GM19023 (cell line): ENCODE results near the gene CLEC4F.
"Not testable (repeated sequence)": the region's sequence is repeated elsewhere in the genome, so short reads cannot be mapped to it uniquely, and the experiment has no call there.

Source experiments
- ATAC-seq: cut with Tn5 transposase; IDR thresholded peaks from one replicate; pipeline ENCODE4 v1.9.1; 2021; ENCODE audit warnings: mild to moderate bottlenecking, moderate library complexity; ENCODE audit not compliant: unreplicated experiment

Gene CLEC4F

DNA sequence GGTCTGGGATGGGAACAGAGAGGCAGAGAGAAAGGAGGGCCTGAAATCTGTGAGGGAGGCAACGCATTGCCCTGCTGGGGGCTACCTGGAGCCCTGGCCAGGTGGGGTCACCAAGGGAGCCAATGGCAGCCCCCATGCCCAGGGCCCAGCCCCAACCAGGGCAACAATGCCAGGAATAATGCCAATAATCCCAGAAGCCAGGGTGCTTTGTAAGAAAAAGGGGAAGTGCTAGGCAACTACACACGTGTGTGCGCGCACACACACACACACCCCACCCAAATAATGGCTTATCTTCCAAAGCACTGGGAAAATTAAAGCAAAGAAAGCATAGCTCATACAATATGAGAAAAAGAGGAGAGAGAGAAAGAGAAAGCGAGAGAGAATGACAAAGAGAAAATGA, 7.0 kb upstream of the CLEC4F start:
- no peak for ATAC-seq

GRCh38 chr2:70826696-70827350, 6.4 kb upstream of the CLEC4F start:
- ATAC-seq: no peak

DNA sequence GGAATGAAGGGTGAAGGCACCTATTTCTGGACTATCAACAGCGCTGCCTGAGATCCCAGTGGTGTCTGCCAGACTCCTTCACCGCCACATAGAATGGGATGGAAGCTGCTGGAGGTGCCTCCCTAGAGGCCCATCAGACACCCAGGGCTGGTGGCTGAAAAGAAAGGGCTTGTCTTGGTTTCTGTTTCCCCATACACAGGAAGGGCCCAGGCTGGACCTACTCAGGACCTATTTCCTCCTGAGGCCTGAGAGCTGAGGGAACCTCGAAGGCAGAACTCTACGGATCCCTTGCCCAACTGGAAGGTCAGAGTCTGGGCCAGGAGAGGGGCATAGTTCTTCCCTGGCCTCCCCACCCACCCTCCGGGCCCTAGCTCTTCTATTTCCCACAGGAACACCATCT, 2.9 kb upstream of the CLEC4F start:
- no peak for ATAC-seq

GRCh38 chr2:70822843-70823242, 2.4 kb upstream of the CLEC4F start:
- no peak for ATAC-seq

DNA sequence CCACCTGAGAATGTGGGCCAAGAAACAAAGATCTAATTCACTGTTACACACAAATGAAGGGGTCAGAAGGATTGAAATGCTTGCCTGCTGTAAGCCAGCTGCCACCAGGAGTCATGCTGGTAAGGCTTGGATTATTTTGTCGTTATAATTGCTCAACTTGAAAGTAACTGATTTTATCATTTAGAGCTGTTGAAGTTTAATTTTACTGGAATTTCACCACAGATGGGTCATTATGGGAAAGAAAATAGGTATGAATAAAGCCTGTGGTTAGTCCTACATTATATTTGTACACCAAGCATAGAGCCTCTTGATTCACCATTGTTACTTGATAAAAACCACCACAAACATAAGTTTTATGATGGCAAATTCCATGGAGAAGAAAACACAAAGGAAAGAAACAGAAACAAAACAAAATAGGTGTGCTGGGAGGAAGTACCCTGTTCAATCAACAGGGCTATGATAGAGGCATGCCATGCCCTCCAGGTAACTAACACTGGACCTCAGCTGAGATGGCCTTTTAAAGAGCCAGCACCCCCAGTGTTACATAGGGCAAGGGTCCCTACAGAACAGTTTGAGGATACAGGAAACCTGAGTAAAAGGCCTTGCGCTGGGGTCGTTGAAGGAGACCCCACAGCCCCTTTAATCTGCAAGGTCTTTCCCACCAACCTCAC, 3.0 kb downstream of the CLEC4F start:
- no peak for ATAC-seq

- no peak for ATAC-seq
Observed at GRCh38 chr2:70816726-70817125, 3.7 kb downstream of the CLEC4F start.

- no peak for ATAC-seq
Observed at GRCh38 chr2:70808983-70809958, 11.1 kb downstream of the CLEC4F start.

DNA sequence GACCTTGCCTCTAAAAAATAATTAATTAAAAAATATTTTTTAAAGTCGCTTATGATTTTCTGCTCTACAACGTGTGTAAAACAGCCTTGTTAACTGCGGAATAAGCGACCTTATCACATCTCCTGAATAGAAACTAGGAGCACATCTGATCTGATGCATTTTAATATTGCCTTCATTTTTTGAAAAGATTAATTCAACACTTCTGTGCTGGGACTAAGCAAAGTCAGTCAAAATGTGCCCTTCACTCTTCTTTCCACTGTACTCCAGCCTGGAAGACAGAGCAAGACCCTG, 12.6 kb downstream of the CLEC4F start:
- no peak for ATAC-seq

DNA sequence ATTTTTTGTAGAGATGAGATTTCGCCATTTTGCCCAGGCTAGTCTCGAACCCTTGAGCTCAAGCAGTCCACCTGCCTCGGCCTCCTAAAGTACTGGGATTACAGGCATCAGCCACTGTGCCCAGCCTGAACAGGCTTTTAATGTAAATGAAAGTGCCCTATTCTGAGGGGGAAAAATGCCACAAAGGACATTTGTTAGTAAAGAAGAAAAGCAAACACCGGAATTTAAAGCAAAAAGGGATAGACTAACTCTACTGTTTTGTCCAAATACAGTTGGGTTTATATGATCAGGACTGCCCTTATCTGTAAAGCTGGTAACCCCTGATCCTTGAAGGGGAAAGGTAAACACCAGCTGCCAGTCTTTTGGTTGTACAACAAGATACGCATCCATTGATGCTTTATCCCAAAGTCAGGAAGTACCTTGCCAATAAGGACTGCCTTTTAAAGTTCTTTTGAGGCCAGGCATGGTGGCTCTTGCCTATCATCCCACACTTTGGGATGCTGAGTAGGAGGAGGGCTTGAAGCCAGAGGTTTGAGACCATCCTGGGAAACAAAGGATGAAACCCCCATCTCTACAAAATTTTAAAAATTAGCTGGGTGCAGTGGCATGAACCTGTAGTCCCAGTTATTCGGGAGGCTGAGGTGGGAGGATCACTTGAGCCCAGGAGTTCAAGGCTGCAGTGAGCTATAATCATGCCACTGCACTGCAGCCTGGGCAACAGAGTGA, 13.1 kb downstream of the CLEC4F start:
- ATAC-seq: no peak

GRCh38 chr2:70806620-70807019, 13.8 kb downstream of the CLEC4F start:
- no peak for ATAC-seq

GRCh38 chr2:70806013-70806412, 14.4 kb downstream of the CLEC4F start:
- ATAC-seq: no peak

GRCh38 chr2:70801607-70802263, 18.7 kb downstream of the CLEC4F start:
- ATAC-seq: no peak

DNA sequence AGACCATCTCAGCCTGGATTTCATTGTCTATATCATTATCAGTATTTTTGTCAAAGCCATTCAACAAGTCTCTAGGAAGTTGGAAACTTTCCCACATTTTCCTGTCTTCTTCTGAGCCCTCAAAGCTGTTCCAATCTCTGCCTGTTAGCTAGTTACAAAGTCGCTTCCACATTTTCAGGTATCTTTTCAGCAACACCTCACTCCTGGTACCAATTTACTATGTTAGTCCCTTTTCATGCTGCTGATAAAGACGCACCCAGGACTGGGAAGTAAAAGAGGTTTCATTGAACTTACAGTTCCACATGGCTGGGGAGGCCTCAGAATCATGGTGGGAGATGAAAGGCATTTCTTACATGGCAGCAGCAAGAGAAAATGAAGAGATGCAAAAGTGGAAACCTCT, 20.7 kb downstream of the CLEC4F start:
- ATAC-seq: no peak

DNA sequence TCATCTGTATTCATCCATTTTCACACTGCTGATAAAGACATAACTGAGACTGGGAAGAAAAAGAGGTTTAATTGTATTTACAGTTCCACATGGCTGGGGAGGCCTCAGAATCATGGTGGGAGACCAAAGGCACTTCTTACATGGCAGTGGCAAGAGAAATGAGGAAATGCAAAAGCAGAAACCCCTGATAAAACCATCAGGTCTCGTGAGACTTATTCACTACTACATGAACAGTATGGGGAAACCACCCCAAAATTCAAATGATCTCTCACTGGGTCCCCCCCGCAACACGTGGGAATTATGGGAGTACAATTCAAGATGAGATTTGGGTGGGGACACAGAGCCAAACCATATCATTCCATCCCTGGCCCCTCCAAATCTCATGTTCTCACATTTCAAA, 22.4 kb downstream of the CLEC4F start:
- ATAC-seq: not testable (repeated sequence)

DNA sequence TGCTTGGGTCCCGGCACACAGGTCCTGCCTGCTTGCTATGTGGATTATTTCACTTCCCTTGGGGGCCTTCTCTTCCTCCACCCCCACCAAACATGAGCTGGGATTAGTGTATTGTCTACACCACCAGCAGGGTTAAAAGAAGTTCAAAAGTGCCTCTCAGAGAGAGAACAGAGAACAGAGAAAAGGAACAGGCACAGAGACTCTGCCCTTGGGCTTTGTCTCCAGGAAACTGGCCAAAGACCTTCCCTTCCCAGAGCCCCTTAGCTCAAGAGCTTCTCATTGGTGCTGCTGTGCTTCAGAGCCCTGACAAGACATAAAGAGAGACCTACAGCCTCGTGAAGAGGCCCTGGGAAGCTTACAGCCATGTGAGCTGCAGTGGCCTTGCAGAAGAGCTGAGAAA, 22.9 kb downstream of the CLEC4F start:
- no peak for ATAC-seq

DNA sequence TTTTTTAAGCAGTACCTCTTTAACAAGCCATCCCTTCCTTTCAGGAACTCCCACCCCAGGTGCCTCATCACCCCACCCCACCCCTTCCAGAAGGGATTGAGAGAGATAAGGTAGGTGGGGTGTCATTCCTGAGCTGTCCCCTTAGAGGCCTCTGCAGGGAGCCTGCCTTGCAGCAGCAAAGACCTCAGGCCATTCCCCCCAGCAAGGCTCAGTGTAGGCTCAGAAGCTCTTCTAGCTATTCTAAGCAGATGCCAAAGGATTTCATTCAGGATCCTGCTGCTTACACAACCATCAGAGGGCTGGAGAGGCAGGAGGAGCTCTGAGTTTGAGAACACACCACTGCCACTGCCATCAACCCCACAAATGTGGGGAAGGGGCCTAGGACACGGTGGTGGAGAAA, 24.1 kb downstream of the CLEC4F start:
- ATAC-seq: no peak

DNA sequence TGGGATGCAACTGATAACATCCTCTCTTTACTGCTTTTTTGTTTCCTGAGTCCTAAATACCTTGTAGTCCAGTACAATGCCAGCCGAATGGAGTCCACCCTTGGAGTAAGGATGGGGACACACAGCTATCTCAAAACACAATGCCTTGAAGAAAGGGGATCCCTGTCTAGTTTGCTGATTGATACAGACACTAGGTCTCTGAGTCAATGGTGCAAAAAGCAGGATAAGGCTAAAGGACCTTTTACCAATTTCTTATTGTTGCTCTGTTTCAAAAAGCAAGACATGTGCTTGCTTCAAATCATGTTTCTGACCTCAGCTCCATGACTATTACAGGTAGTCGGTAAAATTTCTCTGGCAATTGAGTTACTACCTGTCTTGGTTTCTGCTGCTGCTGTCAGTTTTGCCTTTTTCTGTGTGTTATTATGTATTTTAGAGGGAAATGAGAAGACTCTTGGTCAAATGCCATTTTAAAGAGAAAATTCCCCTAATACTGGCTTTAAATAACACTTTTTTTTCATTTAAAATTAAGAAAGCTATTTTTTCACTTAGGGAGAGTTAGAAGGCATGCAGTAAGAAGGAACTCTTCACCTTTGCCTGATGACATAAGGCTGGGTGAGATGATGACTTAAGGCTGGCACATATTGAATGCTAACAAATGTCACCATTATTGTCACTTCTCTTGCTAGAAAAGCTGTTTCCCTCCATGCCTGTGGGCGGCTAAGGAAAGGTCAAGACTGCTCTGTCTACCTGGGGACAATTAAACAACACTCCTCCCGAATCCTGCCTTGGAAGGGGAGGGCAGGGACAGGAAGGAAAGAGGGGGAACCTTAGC, 25.0 kb downstream of the CLEC4F start:
- ATAC-seq: no peak

DNA sequence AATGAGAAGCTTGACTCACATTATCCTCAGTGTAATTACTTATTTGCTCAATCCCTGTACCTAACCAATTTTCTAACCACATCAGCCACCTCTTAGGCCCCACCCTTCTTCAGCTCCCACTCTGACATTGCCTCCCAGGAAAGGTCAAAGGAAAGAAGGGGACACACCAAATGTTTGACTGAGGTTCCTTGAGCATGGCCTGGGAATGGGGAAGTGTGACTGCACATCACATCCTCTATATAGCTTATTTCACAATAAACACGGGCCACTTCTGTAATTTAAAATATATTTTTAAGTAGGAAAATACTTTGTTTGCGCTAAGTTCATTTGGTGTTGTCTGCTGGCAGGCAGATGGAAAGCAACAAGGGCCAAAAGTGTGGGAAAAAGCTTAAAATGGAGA, 26.9 kb downstream of the CLEC4F start:
- no peak for ATAC-seq

DNA sequence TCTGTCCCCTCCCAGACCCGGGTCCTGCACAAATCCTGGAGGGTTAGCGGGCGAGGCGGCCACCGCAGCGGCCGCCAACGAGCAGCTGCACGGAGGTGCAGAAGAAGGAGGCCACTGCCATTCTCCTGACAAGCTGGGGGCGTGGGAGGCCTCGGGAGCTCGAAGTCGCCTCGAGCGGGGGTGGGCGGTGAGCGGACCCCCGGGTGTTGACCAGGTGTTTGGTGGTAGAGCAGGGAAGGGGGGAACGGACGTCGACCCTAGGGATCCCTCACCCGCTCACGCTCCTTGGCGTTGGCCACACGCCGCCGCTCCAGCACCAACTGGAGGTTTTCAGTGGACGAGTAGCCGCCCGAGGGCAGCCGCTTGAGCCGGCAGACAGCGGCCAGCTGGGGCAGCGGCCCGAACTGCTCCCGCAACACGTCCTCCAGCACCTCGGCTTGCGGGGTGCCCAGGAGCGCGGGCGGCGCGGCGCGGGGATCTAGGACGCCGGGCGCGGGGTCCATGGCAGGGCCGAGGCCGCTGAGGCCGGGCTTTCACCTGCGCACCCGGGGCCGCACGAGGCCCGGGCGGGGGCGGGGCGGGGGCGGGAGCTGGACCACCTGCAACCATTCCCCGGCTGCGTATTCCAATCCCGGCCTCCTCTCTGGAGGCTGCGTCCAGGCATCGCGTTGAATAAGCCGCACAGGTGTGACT, 30.1 kb downstream of the CLEC4F start, which contains the start of gene FIGLA:
FIGLA (minus strand) TSS at position 508 of the 693 bp plus-strand sequence; CDS start at position 503, 5 bp downstream.
- ATAC-seq: no peak
